GM19328 (cell line): Measurements from ENCODE around the gene CDC40.

Experiments
- ATAC-seq: cut with Tn5 transposase; IDR thresholded peaks from one replicate; pipeline ENCODE4 v1.9.1; 2021; ENCODE audit warnings: mild to moderate bottlenecking, moderate library complexity; ENCODE audit not compliant: unreplicated experiment

CDC40 gene

GRCh38 chr6:110180228-110181008 lies at the start of gene CDC40:
Gene CDC40 (plus strand): TSS chr6:110180427. CDS start chr6:110180445, 18 bp downstream.
- peak; percentile 46 for ATAC-seq

- no peak for ATAC-seq
Measured at GRCh38 chr6:110137924-110138887, 42.0 kb upstream of the CDC40 start.

GRCh38 chr6:110139052-110139451 lies 41.2 kb upstream of the CDC40 start:
- ATAC-seq, result no peak

GRCh38 chr6:110140650-110141049 lies 39.6 kb upstream of the CDC40 start:
- no peak for ATAC-seq

- no peak for ATAC-seq
Measured at GRCh38 chr6:110147870-110148269, 32.4 kb upstream of the CDC40 start.

GRCh38 chr6:110158479-110158878 lies 21.7 kb upstream of the CDC40 start:
- no peak for ATAC-seq

- no peak for ATAC-seq
Measured at GRCh38 chr6:110170081-110170480, 10.1 kb upstream of the CDC40 start.

- no peak for ATAC-seq
Measured at GRCh38 chr6:110173506-110174132, 6.6 kb upstream of the CDC40 start.

- ATAC-seq, result no peak
Measured at GRCh38 chr6:110178626-110179405, 1.4 kb upstream of the CDC40 start.

- peak; percentile 85 for ATAC-seq
Measured at GRCh38 chr6:110179406-110180227, 610 bp upstream of the CDC40 start, which contains the start of gene WASF1. Gene WASF1 (minus strand): TSS chr6:110179670. CDS start chr6:110127601, 52,069 bp downstream.

GRCh38 chr6:110181131-110182030 lies 1.2 kb downstream of the CDC40 start:
- no peak for ATAC-seq

GRCh38 chr6:110183292-110183885 lies 3.2 kb downstream of the CDC40 start:
- no peak for ATAC-seq

- peak; percentile 56 for ATAC-seq
Measured at GRCh38 chr6:110185879-110186278, 5.7 kb downstream of the CDC40 start.

- no peak for ATAC-seq
Measured at GRCh38 chr6:110188791-110189190, 8.6 kb downstream of the CDC40 start.

GRCh38 chr6:110190726-110191125 lies 10.5 kb downstream of the CDC40 start:
- ATAC-seq, result no peak

GRCh38 chr6:110191477-110191876 lies 11.2 kb downstream of the CDC40 start:
- ATAC-seq, result no peak

GRCh38 chr6:110195639-110196038 lies 15.4 kb downstream of the CDC40 start:
- no peak for ATAC-seq

GRCh38 chr6:110196874-110197273 lies 16.6 kb downstream of the CDC40 start:
- ATAC-seq, result no peak
